Glutamatergic neuron (in vitro differentiated cells): Measurements from ENCODE around the gene LRGUK. TPM values are rescaled to one million over a fixed set of nuclear protein-coding genes. Genes with fewer than 3 reads are reported as not detected.

Experiments used
- DNase-seq: peaks from one replicate; pipeline ENCODE4 v3.0.0; 2022
- H3K27ac Mint-ChIP-seq: one replicate; pipeline ENCODE4 v1.8.0; 2020; ENCODE audit warnings: mild to moderate bottlenecking, mixed read lengths, inconsistent platforms; ENCODE audit not compliant: unreplicated experiment
- H3K27me3 Mint-ChIP-seq: one replicate; pipeline ENCODE4 v1.8.0; 2020; ENCODE audit warnings: mild to moderate bottlenecking, moderate library complexity, mixed read lengths, inconsistent platforms; ENCODE audit not compliant: unreplicated experiment
- H3K36me3 Mint-ChIP-seq: one replicate; pipeline ENCODE4 v1.8.0; 2020; ENCODE audit warnings: mild to moderate bottlenecking, mixed read lengths, inconsistent platforms; ENCODE audit not compliant: unreplicated experiment
- H3K4me1 Mint-ChIP-seq: one replicate; pipeline ENCODE4 v1.8.0; 2020; ENCODE audit warnings: mild to moderate bottlenecking, low read depth, mixed read lengths, inconsistent platforms; ENCODE audit not compliant: unreplicated experiment
- H3K4me3 Mint-ChIP-seq: one replicate; pipeline ENCODE4 v1.8.0; 2020; ENCODE audit warnings: mild to moderate bottlenecking, mixed read lengths, inconsistent platforms; ENCODE audit not compliant: unreplicated experiment
- H3K9me3 Mint-ChIP-seq: one replicate; pipeline ENCODE4 v1.8.0; 2020; ENCODE audit warnings: mild to moderate bottlenecking, moderate library complexity, mixed read lengths, inconsistent platforms; ENCODE audit not compliant: unreplicated experiment
- CTCF ChIP-seq: fragments of 200-600 bp; sonication (generic); IDR thresholded peaks from one replicate; pipeline ENCODE4 v1.5.0; 2021; ENCODE audit not compliant: partially characterized antibody, unreplicated experiment
- total RNA-seq: library from RNA; stranded (reverse); fragmentation: NEBNext Ultra II Directional; extraction: Animal tissue kit (Norgen Biotek cat#: 25700); gene quantifications from one replicate; pipeline ENCODE4 v1.2.1, GENCODE V29; 2021; ENCODE audit not compliant: unreplicated experiment

The LRGUK gene
- total RNA-seq, 1 donor from 2014 or later = 0.81 TPM

- H3K27me3 Mint-ChIP-seq = peaks cover 3% of the 10 kb centered on the region
- DNase-seq = no peak
- TF ChIP-seq CTCF = no peak
- no peaks in the 10 kb centered on the region for H3K36me3 Mint-ChIP-seq
- H3K4me1 Mint-ChIP-seq = no peaks in the 10 kb centered on the region
- H3K27ac Mint-ChIP-seq = no peak overlapping the region
- no peak overlapping the region for H3K4me3 Mint-ChIP-seq
- no peaks in the 10 kb centered on the region for H3K9me3 Mint-ChIP-seq
Measured at GRCh38 chr7:134308548-134308947, 181.4 kb downstream of the LRGUK start.

GRCh38 chr7:134311807-134312206 lies 184.7 kb downstream of the LRGUK start:
- Mint-ChIP-seq H3K27me3 (peaks cover 3% of the 10 kb centered on the region), H3K4me1 (peaks cover 3% of the 10 kb centered on the region), H3K36me3 (no peaks in the 10 kb centered on the region), H3K9me3 (peaks cover 2% of the 10 kb centered on the region), H3K27ac (no peak overlapping the region), H3K4me3 (no peak overlapping the region)
- no peak for TF ChIP-seq CTCF
- DNase-seq = no peak

- Mint-ChIP-seq H3K27me3 (peaks cover 3% of the 10 kb centered on the region), H3K36me3 (no peaks in the 10 kb centered on the region), H3K4me3 (no peak overlapping the region), H3K9me3 (peaks cover 2% of the 10 kb centered on the region), H3K4me1 (peaks cover 3% of the 10 kb centered on the region), H3K27ac (no peak overlapping the region)
- no peak for DNase-seq
- TF ChIP-seq CTCF = no peak
Measured at GRCh38 chr7:134312717-134313116, 185.6 kb downstream of the LRGUK start.

- no peaks in the 10 kb centered on the region for H3K27me3 Mint-ChIP-seq
- DNase-seq = no peak
- H3K9me3 Mint-ChIP-seq = peaks cover 2% of the 10 kb centered on the region
- H3K4me3 Mint-ChIP-seq = no peak overlapping the region
- no peaks in the 10 kb centered on the region for H3K36me3 Mint-ChIP-seq
- TF ChIP-seq CTCF = no peak
- peaks cover 3% of the 10 kb centered on the region for H3K4me1 Mint-ChIP-seq
- no peak overlapping the region for H3K27ac Mint-ChIP-seq
Measured at GRCh38 chr7:134313543-134313942, 186.4 kb downstream of the LRGUK start.

Other genes with a start within 250 kb of the LRGUK start
- 40.9 TPM for gene SLC35B4, start 189.6 kb downstream of the LRGUK start, total RNA-seq